Mesendoderm (in vitro differentiated cells): ENCODE data around the gene CORO1C.

ENCODE experiments used
- DNase-seq: peaks from one replicate; pipeline ENCODE4 v3.0.0; 2013
- H2AK5ac ChIP-seq: 2 replicates; pipeline ENCODE4 v1.6.1; 2013; ENCODE audit warnings: low read length, inconsistent platforms
- H2BK120ac ChIP-seq: 2 replicates; pipeline ENCODE4 v1.6.1; 2013; ENCODE audit warnings: low read depth, mild to moderate bottlenecking, low read length, moderate library complexity, mixed read lengths
- H2BK15ac ChIP-seq: replicated peaks from 2 replicates; pipeline ENCODE4 v1.6.1; 2013; ENCODE audit warnings: low read depth, mild to moderate bottlenecking, moderate library complexity
- H2BK5ac ChIP-seq: 2 replicates; pipeline ENCODE4 v1.6.1; 2013; ENCODE audit warnings: low read length, inconsistent platforms
- H3K18ac ChIP-seq: 2 replicates; pipeline ENCODE4 v1.6.1; 2013; ENCODE audit warnings: mild to moderate bottlenecking, low read length, mixed read lengths
- H3K23ac ChIP-seq: one replicate; pipeline ENCODE4 v1.6.1; 2013; ENCODE audit warnings: low read length
- H3K27ac ChIP-seq: 2 replicates; pipeline ENCODE4 v1.5.1; 2013; ENCODE audit warnings: low read depth, mild to moderate bottlenecking, inconsistent platforms, low read length, moderate library complexity
- H3K27me3 ChIP-seq: 2 replicates; pipeline ENCODE4 v1.6.1; 2013; ENCODE audit warnings: low read length, control low read depth, mild to moderate bottlenecking, inconsistent platforms; ENCODE audit not compliant: insufficient read depth, poor library complexity
- H3K36me3 ChIP-seq: 2 replicates; pipeline ENCODE4 v1.6.1; 2013; ENCODE audit warnings: low read length, inconsistent platforms; ENCODE audit not compliant: control insufficient read depth, insufficient read depth
- H3K4ac ChIP-seq: one replicate; pipeline ENCODE4 v1.6.1; 2013; ENCODE audit warnings: low read depth, mild to moderate bottlenecking, low read length, moderate library complexity
- H3K4me1 ChIP-seq: 2 replicates; pipeline ENCODE4 v1.6.1; 2013; ENCODE audit warnings: low read depth, low read length, inconsistent platforms; ENCODE audit not compliant: control insufficient read depth
- H3K4me2 ChIP-seq: 2 replicates; pipeline ENCODE4 v1.6.1; 2013; ENCODE audit warnings: low read length
- H3K4me3 ChIP-seq: 2 replicates; pipeline ENCODE4 v1.5.1; 2013; ENCODE audit warnings: mild to moderate bottlenecking, low read length
- H3K56ac ChIP-seq: one replicate; pipeline ENCODE4 v1.6.1; 2013; ENCODE audit warnings: low read length
- H3K79me1 ChIP-seq: 2 replicates; pipeline ENCODE4 v1.6.1; 2013; ENCODE audit warnings: low read length, inconsistent platforms
- H3K79me2 ChIP-seq: 2 replicates; pipeline ENCODE4 v1.6.1; 2013; ENCODE audit warnings: mild to moderate bottlenecking, low read length; ENCODE audit not compliant: control insufficient read depth, insufficient read depth
- H3K9ac ChIP-seq: 2 replicates; pipeline ENCODE4 v1.6.1; 2013; ENCODE audit warnings: low read length, inconsistent platforms
- H4K5ac ChIP-seq: one replicate; pipeline ENCODE4 v1.6.1; 2013; ENCODE audit warnings: low read length
- H4K8ac ChIP-seq: one replicate; pipeline ENCODE4 v1.6.1; 2013; ENCODE audit warnings: low read depth, mild to moderate bottlenecking, control low read depth, low read length, moderate library complexity
- WGBS: extraction: QIAGEN DNeasy Blood & Tissue Kit; methylation state at CpG from one replicate; pipeline ENCODE4 v1.1.7; 2013; ENCODE audit warnings: low lambda C conversion rate, missing lambda C conversion rate; ENCODE audit not compliant: insufficient coverage; ENCODE audit errors: extremely low coverage; 5-methylcytosine and 5-hydroxymethylcytosine counted together

CORO1C gene

GRCh38 chr12:108759924-108760323 lies 28.6 kb upstream of the CORO1C start:
- H3K18ac ChIP-seq: no peak overlapping the region
- no peak overlapping the region for H2AK5ac ChIP-seq
- H4K8ac ChIP-seq: no peak overlapping the region
- no peak overlapping the region for H3K56ac ChIP-seq
- no peaks in the 10 kb centered on the region for H3K36me3 ChIP-seq
- H3K4me2 ChIP-seq: no peak overlapping the region
- H3K4me3 ChIP-seq: no peak overlapping the region
- no peak for DNase-seq
- H2BK15ac ChIP-seq: no peak overlapping the region
- no peaks in the 10 kb centered on the region for H3K79me2 ChIP-seq
- no peak overlapping the region for H3K27ac ChIP-seq
- no peak overlapping the region for H2BK120ac ChIP-seq
- H2BK5ac ChIP-seq: no peak overlapping the region
- H3K23ac ChIP-seq: no peak overlapping the region
- no peak overlapping the region for H3K9ac ChIP-seq
- H3K27me3 ChIP-seq: no peaks in the 10 kb centered on the region
- H4K5ac ChIP-seq: no peak overlapping the region
- no peak overlapping the region for H3K4ac ChIP-seq
- H3K4me1 ChIP-seq: no peaks in the 10 kb centered on the region
- H3K79me1 ChIP-seq: no peaks in the 10 kb centered on the region
- no CpG with 5 or more reads among the region's 11 CpGs for WGBS

GRCh38 chr12:108757856-108758255 lies 26.5 kb upstream of the CORO1C start:
- Histone ChIP-seq H4K5ac (no peak overlapping the region), H3K4me2 (no peak overlapping the region), H3K4me1 (no peaks in the 10 kb centered on the region), H3K4ac (no peak overlapping the region), H3K4me3 (no peak overlapping the region), H3K18ac (no peak overlapping the region), H3K79me2 (no peaks in the 10 kb centered on the region), H3K79me1 (no peaks in the 10 kb centered on the region), H3K9ac (no peak overlapping the region), H4K8ac (no peak overlapping the region), H3K23ac (no peak overlapping the region), H2BK120ac (no peak overlapping the region), H2BK15ac (no peak overlapping the region), H3K36me3 (no peaks in the 10 kb centered on the region), H2AK5ac (no peak overlapping the region), H3K27me3 (no peaks in the 10 kb centered on the region), H3K27ac (no peak overlapping the region), H3K56ac (no peak overlapping the region), H2BK5ac (no peak overlapping the region)
- no peak for DNase-seq
- no CpG with 5 or more reads among the region's 2 CpGs for WGBS

GRCh38 chr12:108756421-108756820 lies 25.1 kb upstream of the CORO1C start:
- no peaks in the 10 kb centered on the region for H3K27me3 ChIP-seq
- H3K4me2 ChIP-seq: no peak overlapping the region
- no peak overlapping the region for H4K8ac ChIP-seq
- no peaks in the 10 kb centered on the region for H3K79me2 ChIP-seq
- no peaks in the 10 kb centered on the region for H3K79me1 ChIP-seq
- H3K4me3 ChIP-seq: no peak overlapping the region
- no peaks in the 10 kb centered on the region for H3K4me1 ChIP-seq
- no peak overlapping the region for H2BK120ac ChIP-seq
- H4K5ac ChIP-seq: no peak overlapping the region
- DNase-seq: no peak
- H3K9ac ChIP-seq: no peak overlapping the region
- no peak overlapping the region for H2AK5ac ChIP-seq
- H3K56ac ChIP-seq: no peak overlapping the region
- H3K36me3 ChIP-seq: no peaks in the 10 kb centered on the region
- no peak overlapping the region for H3K18ac ChIP-seq
- no peak overlapping the region for H3K23ac ChIP-seq
- H2BK15ac ChIP-seq: no peak overlapping the region
- no peak overlapping the region for H2BK5ac ChIP-seq
- WGBS: no CpG with 5 or more reads among the region's 6 CpGs
- no peak overlapping the region for H3K4ac ChIP-seq
- H3K27ac ChIP-seq: no peak overlapping the region

- no peaks in the 10 kb centered on the region for H3K36me3 ChIP-seq
- no peak overlapping the region for H2AK5ac ChIP-seq
- no peak overlapping the region for H4K8ac ChIP-seq
- H3K27ac ChIP-seq: no peak overlapping the region
- no peak overlapping the region for H3K9ac ChIP-seq
- H3K23ac ChIP-seq: no peak overlapping the region
- H3K18ac ChIP-seq: no peak overlapping the region
- H2BK15ac ChIP-seq: no peak overlapping the region
- no peak overlapping the region for H2BK120ac ChIP-seq
- H3K4me3 ChIP-seq: no peak overlapping the region
- WGBS: no CpG with 5 or more reads among the region's 2 CpGs
- DNase-seq: no peak
- H2BK5ac ChIP-seq: no peak overlapping the region
- H3K79me1 ChIP-seq: no peaks in the 10 kb centered on the region
- H3K4me1 ChIP-seq: no peaks in the 10 kb centered on the region
- H3K56ac ChIP-seq: no peak overlapping the region
- no peak overlapping the region for H3K4ac ChIP-seq
- no peaks in the 10 kb centered on the region for H3K79me2 ChIP-seq
- H4K5ac ChIP-seq: no peak overlapping the region
- no peak overlapping the region for H3K4me2 ChIP-seq
- H3K27me3 ChIP-seq: no peaks in the 10 kb centered on the region
Measured at GRCh38 chr12:108755481-108755880, 24.2 kb upstream of the CORO1C start.

- no peak overlapping the region for H3K23ac ChIP-seq
- H4K8ac ChIP-seq: no peak overlapping the region
- no peak overlapping the region for H2BK5ac ChIP-seq
- H2AK5ac ChIP-seq: no peak overlapping the region
- no peak overlapping the region for H4K5ac ChIP-seq
- H3K4me2 ChIP-seq: no peak overlapping the region
- no peaks in the 10 kb centered on the region for H3K27me3 ChIP-seq
- H3K56ac ChIP-seq: no peak overlapping the region
- H3K4me3 ChIP-seq: no peak overlapping the region
- H3K79me1 ChIP-seq: no peaks in the 10 kb centered on the region
- WGBS: no CpG with 5 or more reads among the region's 6 CpGs
- H3K36me3 ChIP-seq: no peaks in the 10 kb centered on the region
- H3K4me1 ChIP-seq: no peaks in the 10 kb centered on the region
- DNase-seq: no peak
- no peak overlapping the region for H2BK15ac ChIP-seq
- H3K18ac ChIP-seq: no peak overlapping the region
- no peaks in the 10 kb centered on the region for H3K79me2 ChIP-seq
- H3K27ac ChIP-seq: no peak overlapping the region
- no peak overlapping the region for H3K4ac ChIP-seq
- no peak overlapping the region for H2BK120ac ChIP-seq
- no peak overlapping the region for H3K9ac ChIP-seq
Measured at GRCh38 chr12:108753976-108754375, 22.7 kb upstream of the CORO1C start.

- H2BK15ac ChIP-seq: no peak overlapping the region
- H3K4me1 ChIP-seq: no peaks in the 10 kb centered on the region
- H3K36me3 ChIP-seq: no peaks in the 10 kb centered on the region
- no peak overlapping the region for H3K4me2 ChIP-seq
- H2BK120ac ChIP-seq: no peak overlapping the region
- H3K4ac ChIP-seq: no peak overlapping the region
- H3K56ac ChIP-seq: no peak overlapping the region
- no peak overlapping the region for H4K8ac ChIP-seq
- WGBS: no CpG with 5 or more reads among the region's 1 CpG
- no peaks in the 10 kb centered on the region for H3K79me1 ChIP-seq
- H2AK5ac ChIP-seq: no peak overlapping the region
- no peak overlapping the region for H3K18ac ChIP-seq
- no peak for DNase-seq
- no peak overlapping the region for H4K5ac ChIP-seq
- no peak overlapping the region for H3K9ac ChIP-seq
- no peak overlapping the region for H3K4me3 ChIP-seq
- no peak overlapping the region for H2BK5ac ChIP-seq
- no peaks in the 10 kb centered on the region for H3K27me3 ChIP-seq
- no peak overlapping the region for H3K27ac ChIP-seq
- H3K23ac ChIP-seq: no peak overlapping the region
- H3K79me2 ChIP-seq: no peaks in the 10 kb centered on the region
Measured at GRCh38 chr12:108752387-108752786, 21.1 kb upstream of the CORO1C start.
